GM18526 (cell line): ENCODE measurements around the gene C9orf50.

Source experiments
- POLR2A ChIP-seq: IDR thresholded peaks from 3 replicates; pipeline ENCODE4 v1.6.1; 2011; ENCODE audit not compliant: insufficient read length; ENCODE audit errors: extremely low read depth

The C9orf50 gene

GRCh38 chr9:129653823-129654553 is 33.1 kb upstream of the C9orf50 start:
- no peak for TF ChIP-seq POLR2A

- no peak for TF ChIP-seq POLR2A
Observed at GRCh38 chr9:129650680-129651235, 29.9 kb upstream of the C9orf50 start.

DNA sequence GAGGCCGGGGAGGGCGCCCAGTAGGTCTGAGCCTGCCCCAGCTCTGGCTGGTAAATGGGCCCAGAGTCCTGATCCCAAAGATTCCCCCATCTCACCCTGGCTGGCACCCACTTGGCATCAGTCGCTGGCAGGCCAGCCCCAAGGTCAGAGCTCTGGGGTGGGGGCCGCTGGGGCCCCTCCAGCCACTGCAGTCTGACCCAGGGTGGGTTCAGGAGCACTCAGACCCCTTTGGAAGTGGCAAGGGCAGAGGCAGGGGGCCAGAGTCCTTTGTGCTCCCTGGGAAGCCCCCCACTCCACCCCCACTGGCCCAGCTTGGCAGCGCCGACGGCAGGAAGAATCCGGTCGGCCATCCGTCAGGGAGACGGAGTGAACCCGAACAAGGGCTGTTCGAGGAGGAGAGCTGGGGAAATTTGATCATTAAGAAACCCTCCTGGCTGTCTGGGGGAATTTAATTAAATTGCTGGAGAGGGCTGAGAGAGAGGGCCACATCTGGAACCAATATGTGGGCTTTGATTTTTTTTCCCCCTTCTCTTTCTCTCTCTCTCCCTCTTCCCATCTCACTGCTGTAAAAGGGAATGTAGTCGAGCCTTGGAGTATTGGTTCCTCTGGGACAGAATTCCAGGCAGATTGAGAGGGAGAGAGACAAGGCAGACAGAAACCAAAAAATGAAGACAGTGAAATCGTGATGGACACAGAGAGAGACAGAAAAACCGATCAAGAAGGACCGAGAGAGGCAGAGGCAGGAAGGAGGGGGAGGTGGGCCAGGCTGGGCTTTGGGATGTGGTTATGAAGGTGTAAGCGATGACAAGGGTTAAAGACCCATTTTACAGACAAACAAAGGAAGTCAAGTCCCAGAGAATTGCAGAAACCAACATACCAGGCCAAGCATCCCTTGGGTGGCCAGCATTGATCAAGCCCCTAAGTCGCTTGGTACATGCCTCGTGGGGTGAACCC is 29.1 kb upstream of the C9orf50 start:
- no peak for TF ChIP-seq POLR2A

GRCh38 chr9:129648764-129649115 is 27.8 kb upstream of the C9orf50 start:
- TF ChIP-seq POLR2A, result no peak

GRCh38 chr9:129648092-129648763 is 27.3 kb upstream of the C9orf50 start:
- no peak for TF ChIP-seq POLR2A

GRCh38 chr9:129647635-129648034 is 26.7 kb upstream of the C9orf50 start:
- no peak for TF ChIP-seq POLR2A

DNA sequence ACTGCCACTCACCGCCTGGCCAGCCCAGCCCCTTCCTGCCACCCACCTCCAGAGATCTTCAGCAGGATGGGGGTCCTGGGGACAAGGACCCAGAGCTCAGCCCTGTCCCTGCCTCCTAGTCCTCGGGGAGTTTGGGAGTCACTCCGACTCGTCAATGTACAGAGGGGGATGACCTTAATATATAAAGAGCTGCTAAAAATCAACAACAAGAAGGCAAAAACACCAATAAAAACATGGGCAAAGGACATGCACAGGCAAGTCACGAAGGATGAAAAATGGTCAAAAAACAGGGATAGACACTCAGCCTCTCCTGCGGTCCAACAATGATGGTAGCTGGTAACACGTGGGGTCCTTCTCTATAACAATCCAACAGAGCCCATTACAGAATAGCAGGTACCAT is 25.8 kb upstream of the C9orf50 start:
- TF ChIP-seq POLR2A, result no peak

DNA sequence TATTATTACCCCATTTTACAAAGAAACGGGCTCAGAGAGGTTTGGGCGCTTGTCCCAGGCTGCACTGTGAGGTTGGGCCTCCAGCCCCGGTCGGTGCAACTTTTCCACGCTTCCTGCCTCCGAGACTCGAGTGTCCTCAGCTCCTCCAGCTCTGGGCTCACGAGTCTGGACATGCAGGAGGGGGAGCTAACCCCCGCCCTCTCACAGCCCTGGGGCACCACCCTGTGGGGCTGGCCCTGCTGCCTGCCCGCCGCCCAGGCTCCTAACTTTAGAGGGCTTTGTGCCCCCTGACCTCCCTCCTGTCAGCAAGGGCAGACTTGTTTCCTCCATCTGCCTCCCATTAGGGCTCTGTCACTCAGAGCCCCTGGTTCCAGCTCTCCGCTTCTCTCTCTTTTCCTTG is 25.4 kb upstream of the C9orf50 start:
- TF ChIP-seq POLR2A, result no peak

- no peak for TF ChIP-seq POLR2A
Observed at GRCh38 chr9:129644902-129645301, 24.0 kb upstream of the C9orf50 start.

GRCh38 chr9:129644365-129644764 is 23.5 kb upstream of the C9orf50 start:
- TF ChIP-seq POLR2A, result no peak

- TF ChIP-seq POLR2A, result no peak
Observed at GRCh38 chr9:129643706-129644105, 22.8 kb upstream of the C9orf50 start.

DNA sequence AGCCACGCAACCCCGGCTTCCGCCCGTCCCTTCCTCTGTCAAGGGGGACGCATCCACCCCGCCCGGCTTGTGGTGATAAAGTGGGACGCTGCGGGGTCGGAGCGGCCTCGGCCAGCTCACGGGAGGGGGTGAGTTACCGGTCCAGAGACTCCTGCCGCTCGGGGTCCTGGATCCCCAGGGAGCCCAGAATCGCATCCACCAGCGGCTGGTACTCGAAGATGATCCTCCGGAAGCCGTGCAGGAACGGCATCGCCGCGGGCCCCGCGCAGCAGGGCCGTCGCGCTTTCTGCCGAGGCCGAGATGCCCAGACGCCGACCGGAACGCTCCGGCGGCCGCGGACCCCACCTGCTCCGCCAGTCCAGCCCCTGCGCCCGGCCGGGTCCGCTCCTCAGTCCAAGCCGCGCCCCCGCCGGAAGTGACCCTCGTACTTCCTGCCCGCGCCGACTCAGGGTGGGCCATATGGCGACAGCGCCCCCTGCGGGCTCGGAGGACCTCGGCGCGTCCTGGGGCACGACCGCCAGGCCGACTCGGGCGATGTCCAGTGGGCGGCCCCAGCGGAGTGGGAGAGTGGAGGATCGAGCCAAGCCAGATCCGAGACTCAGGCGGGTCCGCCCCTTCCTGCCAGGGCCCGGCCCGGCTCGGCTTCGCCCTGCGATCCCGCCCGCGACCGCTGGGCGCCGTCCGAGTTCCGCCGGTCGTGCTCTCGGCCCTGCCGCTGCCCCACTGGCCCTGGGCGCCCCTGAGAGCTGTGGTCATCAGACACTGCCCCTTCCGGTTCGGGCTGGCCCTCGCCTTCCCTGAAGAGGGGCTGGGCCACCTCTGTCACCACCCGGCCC is 21.1 kb upstream of the C9orf50 start, which contains the start of gene ASB6:
ASB6 (minus strand) TSS at position 402 of the 836 bp plus-strand sequence; CDS start at position 250, 152 bp downstream.
- peak; percentile 84 for TF ChIP-seq POLR2A

DNA sequence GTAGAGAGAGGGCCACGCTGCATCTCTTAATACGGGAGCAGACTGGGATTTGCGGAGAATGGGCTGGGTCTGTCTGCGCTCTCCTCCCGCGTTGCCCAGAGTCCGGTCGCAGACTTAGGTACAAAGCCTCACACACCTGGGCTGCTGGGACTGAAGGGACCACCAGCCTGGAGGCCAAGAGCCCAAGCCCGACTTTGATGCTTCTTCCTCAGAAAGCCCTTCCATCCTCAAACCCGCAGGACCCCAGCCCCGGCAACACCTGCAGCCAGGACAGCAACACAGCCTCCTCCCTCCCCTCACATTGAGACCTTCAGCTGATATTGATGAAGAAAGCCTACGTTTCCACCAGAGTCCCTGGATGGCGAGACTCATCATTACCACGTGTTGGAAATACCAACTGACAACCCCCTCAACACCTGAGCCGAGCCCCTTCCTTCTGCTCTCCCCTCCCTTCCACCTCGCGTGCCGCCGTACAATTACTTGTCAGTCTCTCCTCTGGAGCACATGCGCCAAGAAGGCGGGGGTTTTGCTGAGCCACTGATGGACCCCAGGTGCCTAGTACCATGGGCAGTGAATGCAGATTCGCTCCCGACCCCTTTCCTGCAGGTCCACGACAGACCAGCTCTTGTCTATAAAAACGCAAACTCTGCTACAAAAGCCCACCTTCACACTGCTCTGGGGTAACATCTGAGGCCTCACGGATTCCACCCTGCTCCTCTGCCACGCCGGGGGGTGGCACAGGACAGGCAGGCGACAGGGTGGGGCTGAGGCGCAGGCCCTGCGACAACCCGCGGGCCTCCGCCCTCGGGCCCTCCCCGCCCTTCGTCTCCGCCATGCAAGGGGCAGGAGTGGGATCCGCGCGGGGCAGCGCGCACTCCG is 20.2 kb upstream of the C9orf50 start:
- TF ChIP-seq POLR2A, result no peak
